HCT116 (cell line): Measurements from ENCODE around the gene HS3ST2. TPM values are rescaled to one million over a fixed set of nuclear protein-coding genes. Genes with fewer than 3 reads are reported as not detected.
"Not testable (repeated sequence)": the region's sequence is repeated elsewhere in the genome, so short reads cannot be mapped to it uniquely, and the experiment has no call there.

Experiments
- ATAC-seq: fragments of 200-7000 bp; cut with Tn5 transposase; 2 replicates; pipeline ENCODE4 v1.9.1; 2020; ENCODE audit warnings: mild to moderate bottlenecking, moderate library complexity
- BruUV-seq: library from RNA; stranded (reverse); fragments of 400-500 nt; replicated peaks from 2 replicates; lab custom pipeline; 2021; lab: Mats Ljungman, UMichigan
- CTCF ChIA-PET: fragments of 300-600 bp; sonication (Branson Sonifier 250); formaldehyde crosslinking; loops from one replicate; lab custom pipeline; 2021; ENCODE audit warnings: antibody characterized with exemption; lab: Charles Lee
- POLR2A ChIA-PET: fragments of 300-600, 350-600 bp; sonication (Branson Sonifier 250); formaldehyde crosslinking; loops from one replicate; lab custom pipeline; 2021; ENCODE audit warnings: antibody characterized with exemption; lab: Charles Lee
- RAD21 ChIA-PET, 2 experiments: fragments of 300-600 bp; sonication (Branson Sonifier 250); formaldehyde crosslinking; loops; one replicate each; lab custom pipeline; 2023; ENCODE audit warnings: low total read pairs in 2 of 2; ENCODE audit not compliant: uncharacterized antibody in 2 of 2, unreplicated experiment in 2 of 2, low non-redundant PET in 1 of 2; lab: Charles Lee
- DNase-seq: peaks from one replicate; pipeline ENCODE4 v3.0.0-alpha.2; 2010; ENCODE audit warnings: low read depth, low spot score
- H2AFZ ChIP-seq: fragments of 200-600 bp; shearing (Covaris generic), sonication (generic); 2 replicates; pipeline ENCODE4 v1.6.1; 2017; ENCODE audit warnings: low read depth, mixed run types, mixed read lengths, antibody characterized with exemption, low read length; ENCODE audit not compliant: poor library complexity, severe bottlenecking
- H3K27ac ChIP-seq: 2 replicates; pipeline ENCODE4 v1.5.1; 2012; ENCODE audit warnings: low read depth, low read length
- H3K27me3 ChIP-seq: fragments of 200-600 bp; sonication (generic); 2 replicates; pipeline ENCODE4 v1.6.1; 2016; ENCODE audit warnings: mixed run types, low read length, mixed read lengths; ENCODE audit not compliant: insufficient read depth
- H3K36me3 ChIP-seq, 2 experiments: fragments of 200-500 bp in 1 of 2; fragments of 200-600 bp in 1 of 2; sonication (Bioruptor generic) in 1 of 2; sonication (generic) in 1 of 2; 2 replicates each; pipeline versions ENCODE4 v1.5.1 to v1.6.1; 2014 to 2016; ENCODE audit warnings: low read length in 2 of 2, inconsistent platforms in 1 of 2, mixed read lengths in 1 of 2, mixed run types in 1 of 2; ENCODE audit not compliant: insufficient read depth in 2 of 2, control insufficient read depth in 1 of 2
- H3K4me1 ChIP-seq, 2 experiments: fragments of 200-600 bp in 1 of 2; sonication (generic) in 1 of 2; 2 replicates each; pipeline versions ENCODE4 v1.5.1 to v1.6.1; 2012 to 2017; ENCODE audit warnings: low read length in 2 of 2, inconsistent platforms in 1 of 2, mild to moderate bottlenecking in 1 of 2, mixed read lengths in 1 of 2, mixed run types in 1 of 2, moderate library complexity in 1 of 2; ENCODE audit not compliant: insufficient read depth in 2 of 2, control insufficient read depth in 1 of 2
- H3K4me2 ChIP-seq: fragments of 200-600 bp; sonication (generic); 2 replicates; pipeline ENCODE4 v1.6.1; 2017; ENCODE audit warnings: mixed run types, low read length, mixed read lengths
- H3K4me3 ChIP-seq, 2 experiments: fragments of 200-600 bp in 1 of 2; sonication (generic) in 1 of 2; replicated peaks in 1 of 2; 2 replicates each; pipeline ENCODE4 v1.5.1; 2011 to 2016; ENCODE audit warnings: low read length in 2 of 2, control low read depth in 1 of 2, low read depth in 1 of 2, mild to moderate bottlenecking in 1 of 2, mixed read lengths in 1 of 2, mixed run types in 1 of 2
- H3K79me2 ChIP-seq: fragments of 200-600 bp; sonication (generic); 2 replicates; pipeline ENCODE4 v1.6.1; 2017; ENCODE audit warnings: mild to moderate bottlenecking, mixed run types, low read length, moderate library complexity, mixed read lengths; ENCODE audit not compliant: insufficient read depth
- H3K9ac ChIP-seq: fragments of 200-600 bp; sonication (generic); 2 replicates; pipeline ENCODE4 v1.6.1; 2016; ENCODE audit warnings: low read length, mixed read lengths
- H3K9me2 ChIP-seq: fragments of 200-600 bp; sonication (generic), shearing (Covaris generic); 2 replicates; pipeline ENCODE4 v1.6.1; 2017; ENCODE audit warnings: mixed run types, mild to moderate bottlenecking, moderate library complexity; ENCODE audit not compliant: insufficient read depth
- H3K9me3 ChIP-seq, 2 experiments: fragments of 200-500 bp in 1 of 2; fragments of 200-600 bp in 1 of 2; sonication (Bioruptor generic) in 1 of 2; sonication (generic) in 1 of 2; 2 replicates each; pipeline ENCODE4 v1.6.1; 2014 to 2017; ENCODE audit warnings: low read length in 2 of 2, mixed read lengths in 2 of 2, inconsistent platforms in 1 of 2, low read depth in 1 of 2, mild to moderate bottlenecking in 1 of 2, mixed run types in 1 of 2, moderate library complexity in 1 of 2; ENCODE audit not compliant: control insufficient read depth in 1 of 2, insufficient read depth in 1 of 2
- H4K20me1 ChIP-seq: fragments of 200-600 bp; sonication (generic), shearing (Covaris generic); 2 replicates; pipeline ENCODE4 v1.6.1; 2017; ENCODE audit warnings: mixed run types, mild to moderate bottlenecking, moderate library complexity; ENCODE audit not compliant: insufficient read depth
- CTCF ChIP-seq, 3 experiments: fragments of 200-600 bp in 1 of 3; sonication (generic) in 1 of 3; IDR thresholded peaks in 2 of 3; conservative IDR thresholded peaks in 1 of 3; 2 replicates each; pipeline ENCODE4 v1.5.1; 2012 to 2017; ENCODE audit warnings: low read depth in 2 of 3, low read length in 2 of 3, antibody characterized with exemption in 1 of 3, borderline replicate concordance in 1 of 3, control low read depth in 1 of 3, mild to moderate bottlenecking in 1 of 3, mixed read lengths in 1 of 3, mixed run types in 1 of 3, moderate library complexity in 1 of 3; ENCODE audit not compliant: insufficient read depth in 1 of 3
- EGR1 ChIP-seq: IDR thresholded peaks from 2 replicates; pipeline ENCODE4 v1.6.1; 2012; ENCODE audit warnings: low read depth
- EZH2 ChIP-seq: fragments of 200-600 bp; sonication (generic); IDR thresholded peaks from 2 replicates; pipeline ENCODE4 v1.6.1; 2017; ENCODE audit warnings: antibody characterized with exemption, mixed run types
- EZH2phosphoT487 ChIP-seq: fragments of 200-600 bp; IDR thresholded peaks from 2 replicates; pipeline ENCODE4 v1.6.1; 2018; ENCODE audit warnings: antibody characterized with exemption, borderline replicate concordance
- RAD21 ChIP-seq: IDR thresholded peaks from 2 replicates; pipeline ENCODE4 v1.6.1; 2012; ENCODE audit warnings: low read depth, mild to moderate bottlenecking
- TCF7L2 ChIP-seq: IDR thresholded peaks from 2 replicates; pipeline ENCODE4 v1.7.0; 2011; ENCODE audit warnings: borderline replicate concordance, inconsistent platforms; ENCODE audit not compliant: insufficient read depth, insufficient read length; ENCODE audit errors: extremely low read depth
- YY1 ChIP-seq: IDR thresholded peaks from 2 replicates; pipeline ENCODE4 v1.6.1; 2011; ENCODE audit warnings: low read length, low read depth, moderate library complexity, mild to moderate bottlenecking; ENCODE audit not compliant: insufficient replicate concordance; ENCODE audit errors: extremely low read depth
- ZFX ChIP-seq: fragments of 450-650 bp; IDR thresholded peaks from 2 replicates; pipeline ENCODE4 v1.6.1; 2017
- intact Hi-C: fragments of 100-400 bp; cut with micrococcal nuclease; formaldehyde crosslinking; loops from 2 replicates; pipeline ENCODE4 v1.10.0; 2022
- total RNA-seq: library from RNA; stranded (reverse); gene quantifications from one replicate; pipeline ENCODE4 v1.2.1, GENCODE V29; 2021; ENCODE audit not compliant: unreplicated experiment

Gene HS3ST2
- total RNA-seq, 1 experiment from 2014 or later: not detected

- TF ChIP-seq EZH2: no peak
- TF ChIP-seq EZH2phosphoT487: no peak
- no peak for TF ChIP-seq YY1
- TF ChIP-seq CTCF (IDR thresholded peaks at IDR 0.05 in 2 of 3, conservative IDR thresholded peaks at IDR 0.05 in 1 of 3; ENCODE audit: borderline replicate concordance in 1 of 3, insufficient read depth in 1 of 3, low read depth in 2 of 3, low read length in 2 of 3): peak; percentile 51 to 80 (median 74); a peak in 5 of 6 replicates
- TF ChIP-seq RAD21: peak; percentile 66
- no peak for TF ChIP-seq EGR1
- TF ChIP-seq ZFX: no peak
- no peak for TF ChIP-seq TCF7L2
- Histone ChIP-seq H4K20me1 (no peaks in the 10 kb centered on the region), H3K9me3 (no peaks in the 10 kb centered on the region), H2AFZ (no peak overlapping the region), H3K27me3 (peaks cover 65% of the 10 kb centered on the region), H3K4me2 (no peak overlapping the region), H3K27ac (no peak overlapping the region), H3K4me3 (no peak overlapping the region), H3K36me3 (no peaks in the 10 kb centered on the region), H3K4me1 (no peaks in the 10 kb centered on the region), H3K79me2 (no peaks in the 10 kb centered on the region), H3K9ac (no peak overlapping the region), H3K9me2 (no peaks in the 10 kb centered on the region)
- BruUV-seq: no TSS peak
- POLR2A ChIA-PET: no interaction called here
- ATAC-seq (peak; percentile 76), DNase-seq (peak; percentile 19)
- intact Hi-C loops: loop anchor here (2.0 to 5.0 kb wide), 3 partner anchors 78 to 162 kb away; no protein-coding TSS in a partner anchor
- RAD21 ChIA-PET: no interaction called here
- CTCF ChIA-PET: interaction anchor here (0.7 to 1.2 kb wide), 3 partner anchors 12 to 164 kb away, joined by 3 read pairs; no protein-coding TSS in a partner anchor
Observed at GRCh38 chr16:22898874-22899348, 84.9 kb downstream of the HS3ST2 start.

- H2AFZ ChIP-seq, H3K4me1 ChIP-seq, H3K79me2 ChIP-seq, H3K27ac ChIP-seq, H3K9me3 ChIP-seq, H3K4me2 ChIP-seq, ATAC-seq, H3K36me3 ChIP-seq, DNase-seq, BruUV-seq, H4K20me1 ChIP-seq, H3K9me2 ChIP-seq, H3K9ac ChIP-seq, H3K4me3 ChIP-seq, RAD21 ChIA-PET, POLR2A ChIA-PET: not testable (repeated sequence)
- CTCF ChIA-PET: interaction anchor here (1.1 to 1.2 kb wide), 2 partner anchors 16 to 163 kb away, joined by 3 read pairs; no protein-coding TSS in a partner anchor
- intact Hi-C loops: loop anchor here (2.0 to 5.0 kb wide), 3 partner anchors 77 to 161 kb away; no protein-coding TSS in a partner anchor
- peaks cover 71% of the 10 kb centered on the region for H3K27me3 ChIP-seq
Observed at GRCh38 chr16:22899567-22899966, 85.6 kb downstream of the HS3ST2 start.
